Nephron progenitor cell (in vitro differentiated cells): ENCODE results near the gene TBXAS1.

Source experiments
- DNase-seq: peaks from one replicate; pipeline ENCODE4 v3.0.0; 2021
- H3K27ac Mint-ChIP-seq: 2 replicates; pipeline ENCODE4 v1.8.0; 2021; ENCODE audit warnings: mild to moderate bottlenecking, moderate library complexity, mixed read lengths
- H3K27me3 Mint-ChIP-seq: 2 replicates; pipeline ENCODE4 v1.8.0; 2021; ENCODE audit warnings: mild to moderate bottlenecking, low read depth, mixed read lengths; ENCODE audit not compliant: poor library complexity
- H3K36me3 Mint-ChIP-seq: 2 replicates; pipeline ENCODE4 v1.8.0; 2021; ENCODE audit warnings: low read depth, mixed read lengths
- H3K4me1 Mint-ChIP-seq: 2 replicates; pipeline ENCODE4 v1.8.0; 2021; ENCODE audit warnings: mixed read lengths
- H3K4me3 Mint-ChIP-seq: 2 replicates; pipeline ENCODE4 v1.8.0; 2021; ENCODE audit warnings: mild to moderate bottlenecking, moderate library complexity, mixed read lengths
- H3K9me3 Mint-ChIP-seq: 2 replicates; pipeline ENCODE4 v1.8.0; 2021; ENCODE audit warnings: mild to moderate bottlenecking, moderate library complexity, mixed read lengths
- CTCF ChIP-seq: fragments of 200-600 bp; sonication (generic); IDR thresholded peaks from 2 replicates; pipeline ENCODE4 v1.5.0; 2021; ENCODE audit warnings: antibody characterized with exemption

TBXAS1 gene

DNA sequence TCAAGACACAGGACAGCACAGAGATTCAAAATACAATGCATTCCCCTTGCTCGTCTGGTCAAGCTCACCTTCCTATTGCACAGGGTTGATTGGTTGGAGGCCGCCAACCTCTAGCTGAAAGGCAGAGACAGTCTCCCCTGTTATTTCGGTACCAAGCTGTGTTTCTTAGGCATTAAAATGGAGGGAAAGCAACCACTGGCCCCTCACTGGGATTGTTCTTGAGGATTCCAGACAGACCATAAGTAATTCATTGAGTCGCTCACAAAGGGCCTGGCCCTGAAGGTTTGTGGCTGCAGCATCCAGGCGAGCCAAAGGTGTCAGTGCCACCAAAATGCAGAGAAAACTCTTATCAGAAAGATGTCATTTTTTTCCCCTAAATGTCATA is 152.4 kb downstream of the TBXAS1 start:
- no peak for DNase-seq
- Mint-ChIP-seq H3K4me1 (peaks cover 30% of the 10 kb centered on the region), H3K27ac (no peak overlapping the region), H3K27me3 (peaks cover 3% of the 10 kb centered on the region), H3K4me3 (no peak overlapping the region), H3K36me3 (no peaks in the 10 kb centered on the region), H3K9me3 (no peaks in the 10 kb centered on the region)
- no peak for TF ChIP-seq CTCF

DNA sequence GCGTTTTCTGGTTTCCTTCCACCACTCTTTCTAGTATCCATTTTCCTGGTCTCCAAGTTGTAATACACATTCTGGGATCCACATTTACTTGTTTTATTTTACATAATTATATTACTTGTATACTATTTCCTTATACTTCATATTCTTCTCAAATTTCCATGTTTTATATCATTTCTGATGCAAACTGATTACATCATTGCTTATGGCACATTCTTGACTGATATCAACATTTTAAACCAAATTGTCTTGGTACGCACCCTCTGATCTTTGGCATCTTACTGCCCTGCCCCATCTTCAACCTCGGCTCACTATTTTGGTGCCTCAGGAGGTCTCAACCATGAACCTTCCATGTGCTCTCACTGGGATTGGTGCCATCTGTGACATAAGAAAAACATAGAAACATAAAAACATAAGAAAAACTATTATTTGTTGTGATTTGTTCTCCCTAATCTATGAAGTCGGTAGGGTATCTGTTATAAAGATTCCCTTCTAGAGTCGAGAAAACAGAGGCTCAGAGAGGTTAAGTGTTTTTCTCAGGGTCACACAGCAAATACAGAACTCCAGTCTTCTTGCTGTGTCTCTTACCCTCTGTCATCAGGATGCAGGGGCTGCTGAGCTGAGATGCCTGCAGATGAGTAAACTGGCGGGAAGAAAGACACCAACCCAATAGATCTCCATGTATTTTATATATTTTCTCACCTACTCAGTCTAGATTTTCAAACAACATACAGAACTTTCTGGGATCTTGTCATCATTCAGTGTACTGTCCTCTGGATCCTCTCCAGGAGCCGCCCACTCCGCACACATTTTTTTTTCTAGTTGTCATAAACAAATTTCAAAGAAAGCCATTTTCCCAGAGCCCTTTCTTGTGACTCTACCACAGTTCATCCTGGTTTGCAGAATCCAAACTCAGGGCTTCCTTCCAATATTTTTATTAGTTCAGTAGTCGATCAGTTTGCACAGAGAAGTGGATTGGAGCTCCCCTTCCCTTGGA is 154.2 kb downstream of the TBXAS1 start:
- H3K27ac Mint-ChIP-seq, result no peak overlapping the region
- DNase-seq, result no peak
- peaks cover 38% of the 10 kb centered on the region for H3K4me1 Mint-ChIP-seq
- no peak overlapping the region for H3K4me3 Mint-ChIP-seq
- H3K27me3 Mint-ChIP-seq, result peaks cover 4% of the 10 kb centered on the region
- H3K9me3 Mint-ChIP-seq, result no peaks in the 10 kb centered on the region
- TF ChIP-seq CTCF, result no peak
- no peaks in the 10 kb centered on the region for H3K36me3 Mint-ChIP-seq

GRCh38 chr7:139984642-139985539 is 155.8 kb downstream of the TBXAS1 start:
- TF ChIP-seq CTCF, result no peak
- no peaks in the 10 kb centered on the region for H3K36me3 Mint-ChIP-seq
- no peak overlapping the region for H3K27ac Mint-ChIP-seq
- no peak for DNase-seq
- H3K4me1 Mint-ChIP-seq, result peaks cover 52% of the 10 kb centered on the region
- no peaks in the 10 kb centered on the region for H3K9me3 Mint-ChIP-seq
- H3K27me3 Mint-ChIP-seq, result peaks cover 11% of the 10 kb centered on the region
- H3K4me3 Mint-ChIP-seq, result no peak overlapping the region

DNA sequence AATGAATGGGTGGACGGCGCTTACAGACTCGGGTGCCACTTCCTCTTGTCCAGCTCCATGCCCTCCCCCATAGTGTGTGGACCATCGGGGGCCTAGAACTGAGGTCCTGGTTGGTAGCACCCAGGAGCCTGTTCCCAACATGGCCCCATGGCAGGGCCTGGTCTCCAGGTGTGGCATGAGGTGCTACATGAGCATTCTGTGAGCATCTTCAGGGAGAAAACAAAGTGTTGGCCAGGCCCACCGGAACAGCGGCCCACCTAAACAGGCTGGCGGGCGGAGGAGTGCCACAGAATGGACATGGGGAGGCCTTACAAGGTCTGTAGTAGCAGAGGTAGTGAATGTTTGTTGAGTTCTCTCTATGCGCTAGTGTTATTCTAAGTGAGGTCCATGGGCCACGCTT is 156.7 kb downstream of the TBXAS1 start:
- Mint-ChIP-seq H3K36me3 (no peaks in the 10 kb centered on the region), H3K4me1 (peaks cover 47% of the 10 kb centered on the region), H3K4me3 (no peak overlapping the region), H3K27me3 (peaks cover 14% of the 10 kb centered on the region), H3K27ac (no peak overlapping the region), H3K9me3 (no peaks in the 10 kb centered on the region)
- TF ChIP-seq CTCF, result no peak
- DNase-seq, result no peak

DNA sequence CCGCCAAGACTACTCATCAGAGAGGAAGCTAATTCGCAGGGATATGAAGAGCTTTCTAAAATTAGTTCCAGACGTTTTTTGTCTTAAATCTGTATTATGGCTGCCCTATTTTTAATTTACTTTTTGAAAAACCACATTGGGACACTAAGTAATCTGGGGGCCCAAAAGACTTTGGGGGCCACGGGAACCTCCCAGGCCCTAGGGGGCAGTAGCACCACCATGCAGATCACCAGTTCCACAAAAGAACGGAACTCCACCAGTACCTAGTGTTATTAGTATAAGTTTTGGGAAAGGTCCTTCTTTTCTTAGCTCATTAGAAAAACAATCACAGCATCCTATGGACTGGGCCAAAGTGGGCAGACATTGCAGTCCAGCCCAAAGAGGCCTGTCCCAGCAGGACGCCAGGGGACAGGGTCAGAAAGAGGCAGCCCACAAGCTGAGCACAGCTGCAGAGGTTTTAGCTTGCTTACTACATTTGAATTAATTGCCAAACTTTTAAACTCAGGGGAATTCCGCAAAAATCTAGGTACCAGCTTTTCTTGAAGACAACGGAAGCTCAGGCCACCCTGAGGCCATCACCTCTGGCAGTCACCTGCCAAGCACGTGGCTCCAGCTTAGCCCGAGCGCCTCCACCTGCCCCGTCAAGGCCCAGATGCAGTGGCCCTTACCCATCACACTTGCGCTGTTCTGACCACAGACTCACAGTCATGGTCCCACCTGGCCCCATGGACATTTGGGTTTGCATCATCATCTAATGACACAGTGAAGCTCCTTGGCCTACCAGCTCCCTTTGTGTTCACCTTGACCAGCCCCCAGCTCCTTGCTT is 158.8 kb downstream of the TBXAS1 start:
- H3K9me3 Mint-ChIP-seq, result no peaks in the 10 kb centered on the region
- H3K4me3 Mint-ChIP-seq, result peak overlapping the region; percentile 16
- H3K36me3 Mint-ChIP-seq, result no peaks in the 10 kb centered on the region
- H3K4me1 Mint-ChIP-seq, result peaks cover 52% of the 10 kb centered on the region
- no peak overlapping the region for H3K27ac Mint-ChIP-seq
- TF ChIP-seq CTCF, result peak; percentile 14
- DNase-seq, result no peak
- H3K27me3 Mint-ChIP-seq, result peaks cover 14% of the 10 kb centered on the region
